Measurements from ENCODE around the gene B4GALT6. TPM values are rescaled to one million over a fixed set of nuclear protein-coding genes. Genes with fewer than 3 reads are reported as not detected.

B4GALT6 gene
- total and polyA plus RNA-seq, 2 of the 4 experiments (the other 2 are of a cell fraction) = 1.1 to 3.9 TPM

GRCh38 chr18:31658670-31659575 lies 25.5 kb downstream of the B4GALT6 start:
- Histone ChIP-seq H4K91ac (ENCODE audit: insufficient read depth, low read depth, low read length) (no peak overlapping the region), H4K5ac (ENCODE audit: low read depth, low read length) (no peak overlapping the region), H4K20me1 (ENCODE audit: insufficient read depth, low read length) (no peaks in the 10 kb centered on the region), H3K4me2 (ENCODE audit: low read depth, low read length) (no peak overlapping the region), H2AK9ac (replicated peaks; ENCODE audit: low read depth, low read length, poor library complexity) (no peak overlapping the region), H2BK5ac (ENCODE audit: low read depth, low read length, poor library complexity, severe bottlenecking) (no peak overlapping the region), H3K4me1 (ENCODE audit: control insufficient read depth, insufficient read depth, low read length) (no peaks in the 10 kb centered on the region), H3K4me3 (ENCODE audit: insufficient read depth, low read depth, low read length) (no peak overlapping the region), H3K9ac (ENCODE audit: low read depth, low read length) (no peak overlapping the region), H2BK15ac (ENCODE audit: low read depth, low read length) (no peak overlapping the region), H3K9me1 (ENCODE audit: insufficient read depth, low read length) (no peaks in the 10 kb centered on the region), H3K23ac (ENCODE audit: low read depth, low read length) (no peak overlapping the region), H4K8ac (ENCODE audit: low read depth in 2 of 2, low read length in 2 of 2) (no peak overlapping the region), H2BK20ac (ENCODE audit: low read depth, low read length) (no peak overlapping the region), H3K27ac (ENCODE audit: insufficient read depth, low read length) (no peak overlapping the region), H3K4ac (ENCODE audit: low read depth, low read length) (no peak overlapping the region), H3K27me3 (ENCODE audit: control insufficient read depth, insufficient read depth, low read length) (no peaks in the 10 kb centered on the region), H2BK120ac (ENCODE audit: low read depth, low read length) (no peak overlapping the region), H3K9me3 (ENCODE audit: control insufficient read depth, insufficient read depth, low read length) (no peaks in the 10 kb centered on the region), H3K14ac (replicated peaks; ENCODE audit: low read depth, low read length) (no peak overlapping the region), H3K36me3 (ENCODE audit: control insufficient read depth, insufficient read depth, low read length) (no peaks in the 10 kb centered on the region), H3K18ac (ENCODE audit: low read depth, low read length) (no peak overlapping the region), H3K79me1 (ENCODE audit: low read depth in 1 of 2, low read length in 2 of 2) (no peaks in the 10 kb centered on the region), H3K56ac (ENCODE audit: extremely low read depth, insufficient read depth, low read length) (no peak overlapping the region), H2AK5ac (ENCODE audit: low read depth, low read length) (no peak overlapping the region), H2AFZ (replicated peaks; ENCODE audit: low read length, poor library complexity) (no peak overlapping the region)
- no peak for TF ChIP-seq CEBPB (IDR thresholded peaks at IDR 0.05; ENCODE audit: low read depth, low read length)
- no peak for TF ChIP-seq RFX5 (IDR thresholded peaks at IDR 0.05; ENCODE audit: low read depth, low read length)
- TF ChIP-seq MAZ (IDR thresholded peaks at IDR 0.05; ENCODE audit: borderline replicate concordance, low read depth, low read length) = no peak
- no peak for TF ChIP-seq POLR2A (IDR thresholded peaks at IDR 0.05; ENCODE audit: low read depth, low read length)
- no peak for TF ChIP-seq MAFK (IDR thresholded peaks at IDR 0.05; ENCODE audit: low read depth, low read length)
- no peak for TF ChIP-seq RAD21 (IDR thresholded peaks at IDR 0.05; ENCODE audit: low read length)
- no peak for TF ChIP-seq SMC3 (IDR thresholded peaks at IDR 0.05; ENCODE audit: low read depth, low read length)
- no peak for TF ChIP-seq NFE2L2 (IDR thresholded peaks at IDR 0.05; ENCODE audit: low read depth, low read length)
- no peak for TF ChIP-seq CHD1 (IDR thresholded peaks at IDR 0.05; ENCODE audit: low read depth, low read length)
- TF ChIP-seq BHLHE40 (IDR thresholded peaks at IDR 0.05; ENCODE audit: low read depth, low read length) = no peak
- no CpG with 5 or more reads among the region's 10 CpGs for WGBS, 2 experiments (ENCODE audit: extremely low coverage in 2 of 2, insufficient read length in 1 of 2)
- BruUV-seq (replicated peaks) = no TSS peak
- in situ Hi-C loops (cut with MboI; ENCODE audit: low sequenced_read_pairs) (no loop called here), intact Hi-C loops (cut with micrococcal nuclease) (no loop called here), dilution Hi-C loops (cut with HindIII; ENCODE audit: low sequenced_read_pairs, unreplicated experiment) (no loop called here)
- no peak for ATAC-seq (ENCODE audit: low read depth)
- DNase-seq = no peak
- POLR2A ChIA-PET (ENCODE audit: unreplicated experiment) = no interaction called here
- CTCF ChIA-PET = no interaction called here
